Cardiac muscle cell (in vitro differentiated cells and primary cell): ENCODE results near the gene PTGFR. TPM values are rescaled to one million over a fixed set of nuclear protein-coding genes. Genes with fewer than 3 reads are reported as not detected.

ENCODE experiments used
- DNase-seq, 2 donors: peaks; one replicate each; pipeline versions ENCODE4 v3.0.0 to v3.0.0-alpha.2; 2010 to 2017; ENCODE audit warnings: low read depth in 1 of 2, low spot score in 1 of 2
- H3K27ac ChIP-seq: fragments of 200-600 bp; sonication (generic); 2 replicates; pipeline ENCODE4 v1.5.1; 2016
- H3K27me3 ChIP-seq: fragments of 200-600 bp; sonication (generic); 2 replicates; pipeline ENCODE4 v1.6.0; 2016; ENCODE audit warnings: control low read depth
- H3K36me3 ChIP-seq: fragments of 200-600 bp; sonication (generic); 2 replicates; pipeline ENCODE4 v1.5.1; 2016; ENCODE audit warnings: control low read depth
- H3K4me1 ChIP-seq: fragments of 200-600 bp; sonication (generic); 2 replicates; pipeline ENCODE4 v1.8.1; 2017; ENCODE audit warnings: low read depth, mild to moderate bottlenecking, mixed run types
- H3K4me3 ChIP-seq: fragments of 200-600 bp; sonication (generic); 2 replicates; pipeline ENCODE4 v1.5.1; 2016; ENCODE audit warnings: mild to moderate bottlenecking
- H3K9me3 ChIP-seq: fragments of 200-600 bp; sonication (generic); 2 replicates; pipeline ENCODE4 v1.5.1; 2017; ENCODE audit warnings: low read depth, mild to moderate bottlenecking, control low read depth
- polyA plus RNA-seq: library from polyadenylated mRNA; unstranded; fragments of >200 nt; fragmentation: Nextera tagmentation; extraction: Ambion mirVana; gene quantifications from 2 replicates; pipeline ENCODE4 v1.2.1, GENCODE V29; 2016
- total RNA-seq: library from RNA; depleted of rRNA; stranded (reverse); fragments of >200 nt; gene quantifications from 2 replicates; pipeline ENCODE4 v1.2.3, GENCODE V29; 2016
- TF ChIP-seq, protein P1 (sequence below): IDR thresholded peaks from 2 replicates; pipeline ENCODE4 v1.5.1; 2012; ENCODE audit warnings: low read depth, mild to moderate bottlenecking, low read length

Gene PTGFR
- total and polyA plus RNA-seq, 2 experiments from 2014 or later, result not detected

DNA sequence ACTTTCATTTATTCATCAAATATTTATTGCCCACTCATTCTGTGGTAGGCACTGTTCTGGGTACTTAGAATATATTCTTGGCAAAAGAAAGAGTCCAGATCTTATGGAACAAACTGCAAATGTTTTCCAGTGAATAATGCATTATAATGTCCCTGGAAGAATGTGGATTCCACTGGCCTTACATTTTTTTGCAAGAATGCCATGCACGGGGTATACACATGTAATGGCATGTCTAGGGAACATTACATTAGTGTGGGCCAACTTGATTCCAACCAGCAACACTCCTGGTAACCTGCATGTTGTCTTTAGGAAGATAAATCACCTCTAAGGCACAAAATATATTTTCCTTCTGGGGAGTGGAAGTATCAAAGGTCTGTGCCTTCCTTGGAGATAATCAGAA is 96.4 kb downstream of the PTGFR start:
- no peaks in the 10 kb centered on the region for H3K27me3 ChIP-seq
- TF ChIP-seq, protein P1, sequence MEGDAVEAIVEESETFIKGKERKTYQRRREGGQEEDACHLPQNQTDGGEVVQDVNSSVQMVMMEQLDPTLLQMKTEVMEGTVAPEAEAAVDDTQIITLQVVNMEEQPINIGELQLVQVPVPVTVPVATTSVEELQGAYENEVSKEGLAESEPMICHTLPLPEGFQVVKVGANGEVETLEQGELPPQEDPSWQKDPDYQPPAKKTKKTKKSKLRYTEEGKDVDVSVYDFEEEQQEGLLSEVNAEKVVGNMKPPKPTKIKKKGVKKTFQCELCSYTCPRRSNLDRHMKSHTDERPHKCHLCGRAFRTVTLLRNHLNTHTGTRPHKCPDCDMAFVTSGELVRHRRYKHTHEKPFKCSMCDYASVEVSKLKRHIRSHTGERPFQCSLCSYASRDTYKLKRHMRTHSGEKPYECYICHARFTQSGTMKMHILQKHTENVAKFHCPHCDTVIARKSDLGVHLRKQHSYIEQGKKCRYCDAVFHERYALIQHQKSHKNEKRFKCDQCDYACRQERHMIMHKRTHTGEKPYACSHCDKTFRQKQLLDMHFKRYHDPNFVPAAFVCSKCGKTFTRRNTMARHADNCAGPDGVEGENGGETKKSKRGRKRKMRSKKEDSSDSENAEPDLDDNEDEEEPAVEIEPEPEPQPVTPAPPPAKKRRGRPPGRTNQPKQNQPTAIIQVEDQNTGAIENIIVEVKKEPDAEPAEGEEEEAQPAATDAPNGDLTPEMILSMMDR, result no peak
- H3K4me1 ChIP-seq, result no peaks in the 10 kb centered on the region
- H3K27ac ChIP-seq, result no peak overlapping the region
- no peaks in the 10 kb centered on the region for H3K36me3 ChIP-seq
- no peaks in the 10 kb centered on the region for H3K9me3 ChIP-seq
- no peak for DNase-seq
- H3K4me3 ChIP-seq, result no peak overlapping the region

Other genes starting within 250 kb of the PTGFR start
- gene IFI44L, start 129.5 kb downstream of the PTGFR start, total RNA-seq, result 0.04 and 1.2 TPM in 2 replicates
- not detected in 2 replicates for gene IFI44L, start 129.5 kb downstream of the PTGFR start, polyA plus RNA-seq
- 0.18 TPM in 1 of 2 replicates, not detected in the other for gene IFI44, start 158.9 kb downstream of the PTGFR start, total RNA-seq
- not detected in 2 replicates for gene IFI44, start 158.9 kb downstream of the PTGFR start, polyA plus RNA-seq